Putamen (tissue), 1 donor: ENCODE data around the gene LIN52.

Experiments used
- DNase-seq: peaks from one replicate; pipeline ENCODE4 v3.0.0-alpha.2; 2016; ENCODE audit warnings: low spot score

The LIN52 gene

DNA sequence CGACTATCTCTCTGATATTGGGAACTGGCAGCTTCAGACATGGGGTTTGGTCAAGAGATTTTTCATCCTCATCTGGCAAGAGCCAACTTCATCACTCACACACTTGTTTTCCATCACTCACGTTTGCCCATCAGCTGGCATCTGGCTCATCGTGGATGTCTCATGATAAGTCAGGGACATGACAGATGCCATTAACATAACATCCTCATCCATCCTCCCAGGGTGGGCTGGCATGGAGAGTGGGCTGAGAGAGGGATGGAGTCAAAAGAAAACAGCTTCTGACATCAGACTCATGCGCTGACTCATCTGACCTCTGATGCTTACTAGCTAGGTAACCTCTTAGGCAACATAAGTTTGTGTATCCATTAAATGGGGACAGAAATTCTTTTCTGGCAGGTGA is 152.7 kb downstream of the LIN52 start:
- no peak for DNase-seq

DNA sequence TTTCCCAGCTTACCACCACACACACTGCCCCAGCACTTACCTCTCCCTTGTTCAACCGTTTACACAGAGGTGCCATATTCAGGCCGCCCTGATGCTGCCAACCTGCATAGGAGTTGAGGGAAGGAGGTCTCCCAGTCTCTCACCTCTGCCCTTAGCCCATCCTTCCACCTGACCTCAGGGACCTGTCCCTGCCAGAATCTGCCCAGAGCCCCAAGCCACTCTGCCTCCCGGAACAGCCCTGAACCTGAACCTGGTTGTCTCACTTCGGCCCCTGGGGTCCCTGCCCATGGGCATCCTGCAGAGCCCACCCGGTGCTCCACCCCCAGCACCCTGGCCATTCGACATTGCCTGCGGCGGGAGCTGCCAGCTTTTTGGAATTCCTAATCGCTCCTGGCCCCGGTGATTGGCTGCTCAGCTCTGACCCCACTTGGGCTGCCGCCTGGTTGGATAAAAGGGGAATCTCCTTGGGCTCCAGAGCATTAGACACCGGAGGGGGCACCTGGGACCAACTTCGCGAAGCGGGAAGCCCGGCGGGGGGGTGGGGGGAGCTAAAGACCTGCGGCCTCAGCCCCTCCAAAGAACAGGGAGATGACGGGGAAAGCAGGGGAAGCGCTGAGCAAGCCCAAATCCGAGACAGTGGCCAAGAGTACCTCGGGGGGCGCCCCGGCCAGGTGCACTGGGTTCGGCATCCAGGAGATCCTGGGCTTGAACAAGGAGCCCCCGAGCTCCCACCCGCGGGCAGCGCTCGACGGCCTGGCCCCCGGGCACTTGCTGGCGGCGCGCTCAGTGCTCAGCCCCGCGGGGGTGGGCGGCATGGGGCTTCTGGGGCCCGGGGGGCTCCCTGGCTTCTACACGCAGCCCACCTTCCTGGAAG is 154.5 kb downstream of the LIN52 start, which contains the start of gene VSX2:
Gene VSX2 (plus strand): TSS at position 476 of the 874 bp plus-strand sequence. CDS start 113 bp downstream, at position 589.
- no peak for DNase-seq

DNA sequence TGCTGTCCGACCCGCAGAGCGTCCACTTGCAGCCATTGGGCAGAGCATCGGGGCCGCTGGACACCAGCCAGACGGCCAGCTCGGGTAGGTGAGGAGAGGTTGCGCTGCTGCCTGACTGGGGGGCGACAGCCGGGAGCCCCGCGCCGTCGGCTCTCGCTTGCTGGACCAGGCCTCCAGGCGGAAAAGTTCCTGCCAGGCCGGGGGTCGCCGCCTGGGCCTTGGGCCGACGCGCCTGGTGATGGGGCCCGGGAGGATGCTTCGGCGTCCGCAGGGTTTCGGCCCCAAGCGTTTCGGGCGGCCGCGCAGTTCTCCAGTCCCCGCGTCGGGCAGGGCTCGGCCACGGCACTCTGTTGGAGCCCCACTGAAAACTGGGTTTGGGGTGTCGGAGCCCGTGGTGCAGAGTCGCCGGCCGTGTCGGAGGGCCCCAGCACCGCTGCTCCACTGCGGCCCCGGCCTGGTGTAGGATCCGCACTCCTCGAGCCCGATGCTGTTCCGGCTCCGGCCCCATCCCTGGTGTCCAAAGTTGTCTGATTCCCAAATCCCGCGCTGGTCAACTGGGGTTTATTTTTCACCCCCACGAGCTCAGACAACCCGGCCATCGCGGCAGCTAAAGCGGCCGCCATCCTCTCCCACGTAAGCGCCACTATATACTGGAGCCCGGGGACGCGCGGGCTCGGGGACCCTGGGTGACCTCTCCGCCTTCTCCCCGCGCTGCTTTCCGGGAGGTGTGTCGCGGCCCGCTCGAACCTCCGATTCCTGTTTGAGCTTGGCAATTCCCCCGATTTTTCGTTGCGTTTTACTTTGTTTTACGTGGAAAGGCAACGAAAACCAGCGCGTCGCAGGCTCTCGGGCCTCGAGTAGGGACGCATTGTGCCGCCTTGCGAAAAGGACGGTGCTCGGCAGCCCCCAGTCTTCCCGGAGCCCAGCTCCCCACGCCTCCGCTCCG is 155.4 kb downstream of the LIN52 start:
- DNase-seq: no peak

DNA sequence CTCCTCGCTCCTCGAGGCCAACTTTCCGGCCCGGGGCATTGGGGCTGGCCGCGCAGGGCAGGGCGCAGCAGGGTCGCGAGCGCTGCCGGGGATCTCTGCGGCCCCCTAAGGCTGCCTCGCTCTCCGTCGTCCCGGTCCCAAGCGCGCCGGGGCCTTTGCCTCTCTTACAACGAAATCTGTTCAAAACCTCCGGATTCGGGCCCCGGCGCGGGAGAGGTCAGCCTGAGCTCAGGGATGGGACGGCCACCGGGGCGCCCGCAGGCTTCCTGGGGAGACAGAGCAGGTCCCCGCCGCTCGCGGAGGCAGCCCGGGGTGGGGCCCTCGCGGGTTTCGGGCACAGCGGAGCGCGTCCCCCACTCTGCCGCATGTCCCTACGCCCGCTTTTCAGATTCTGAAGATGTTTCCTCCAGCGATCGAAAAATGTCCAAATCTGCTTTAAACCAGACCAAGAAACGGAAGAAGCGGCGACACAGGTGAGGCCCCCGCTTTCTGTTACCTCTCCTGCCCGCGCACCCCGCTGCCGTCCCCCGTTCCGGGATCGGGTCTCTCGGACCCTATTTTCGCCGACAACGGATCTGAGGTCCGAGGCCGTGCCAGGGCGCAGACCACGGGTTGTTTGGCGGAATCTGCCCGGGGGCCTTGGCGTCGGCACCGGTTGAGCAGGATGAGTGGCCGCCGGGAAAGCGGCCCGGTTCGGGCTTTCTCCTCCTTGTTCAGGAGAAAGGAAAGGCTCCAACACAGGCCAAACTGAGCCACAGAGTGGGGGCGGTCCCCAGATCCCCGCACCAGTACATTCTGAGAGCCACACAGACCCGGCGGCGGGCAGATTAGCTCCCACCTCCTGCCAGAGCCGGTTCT is 156.3 kb downstream of the LIN52 start:
- DNase-seq: no peak

DNA sequence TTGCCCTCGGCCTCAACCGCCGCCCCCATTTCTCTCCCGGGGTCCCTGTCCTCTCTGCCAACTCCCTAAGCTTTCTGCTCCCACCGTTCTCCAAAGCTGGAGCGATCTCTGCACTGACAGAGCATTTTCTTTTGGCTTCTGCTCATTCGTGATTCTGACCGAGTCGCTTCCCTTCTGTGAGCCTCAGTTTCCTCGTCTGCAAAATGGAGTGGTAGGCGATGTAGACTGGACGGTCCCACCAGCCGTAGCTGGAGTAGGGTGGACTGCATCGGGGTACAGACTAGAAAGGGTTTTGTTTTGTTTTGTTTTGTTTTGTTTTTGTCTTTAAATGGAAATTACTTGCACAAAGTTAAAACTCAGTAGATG is 156.9 kb downstream of the LIN52 start:
- DNase-seq: no peak

DNA sequence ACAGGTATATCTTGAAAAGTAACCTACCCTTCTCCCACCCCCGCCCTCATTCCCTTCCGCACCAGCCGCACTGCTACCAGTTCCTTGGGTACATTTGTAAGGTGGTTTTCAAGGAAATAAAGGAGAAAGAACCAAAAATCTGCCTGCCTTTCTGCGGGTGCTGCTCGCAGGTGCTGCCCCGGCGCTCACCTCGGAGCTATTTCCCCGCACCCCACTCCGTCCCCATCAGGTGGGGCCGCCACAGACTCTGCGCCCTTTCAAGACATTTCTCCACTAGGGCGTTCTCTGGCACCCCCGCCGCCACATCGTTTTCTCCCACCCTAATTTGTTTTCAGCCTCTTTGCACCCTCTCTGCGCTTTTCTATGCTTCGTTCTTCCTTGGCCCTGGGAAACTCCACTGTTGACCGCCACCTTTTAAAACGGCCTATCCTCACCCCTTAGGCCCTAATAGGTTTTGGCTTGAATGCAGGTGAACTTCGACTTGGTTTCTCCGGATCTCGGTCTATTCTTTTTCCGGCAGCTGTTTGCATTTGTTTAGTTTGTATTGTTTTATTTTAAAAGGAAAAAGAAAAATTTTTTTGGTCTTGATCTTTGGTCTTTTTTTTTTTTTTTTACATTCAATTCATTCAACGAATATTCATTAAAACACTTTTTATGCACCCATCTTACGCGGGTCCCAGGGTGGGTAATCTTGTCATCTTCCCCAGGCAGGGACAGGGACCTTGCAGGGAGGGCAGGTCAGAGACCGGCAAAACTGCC is 157.4 kb downstream of the LIN52 start:
- no peak for DNase-seq

DNA sequence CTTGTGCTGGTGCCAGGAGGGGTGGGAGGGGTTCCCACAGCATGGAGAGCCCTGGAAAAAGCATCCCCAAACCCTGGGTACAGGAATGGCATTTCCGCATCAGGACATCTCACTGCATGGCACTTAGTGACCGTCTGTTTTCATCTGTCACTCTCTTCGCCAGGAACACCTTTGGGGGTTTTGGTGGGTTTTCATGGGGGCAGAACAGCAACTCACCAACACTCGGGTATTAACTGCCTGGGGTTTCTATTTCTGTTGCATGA is 158.0 kb downstream of the LIN52 start:
- no peak for DNase-seq

DNA sequence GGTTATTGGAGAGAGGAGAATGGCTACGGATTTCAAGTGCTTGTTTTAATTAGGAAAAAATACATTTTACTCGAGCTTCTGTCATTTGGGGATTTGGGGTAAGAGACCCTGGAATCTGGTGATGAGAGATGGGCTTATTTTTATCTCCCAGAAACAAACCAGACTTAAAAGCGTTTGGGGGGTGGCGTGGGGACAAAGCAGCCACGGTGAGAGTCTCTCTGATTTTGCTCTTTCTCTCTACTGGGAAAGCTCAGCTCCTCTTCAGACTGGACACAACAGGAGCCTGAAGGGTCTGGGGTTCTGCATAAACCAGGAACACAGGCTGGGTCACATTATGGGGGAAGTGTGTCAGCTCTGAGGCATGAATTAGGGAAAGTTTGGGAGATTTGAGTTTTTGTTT is 158.3 kb downstream of the LIN52 start:
- no peak for DNase-seq

DNA sequence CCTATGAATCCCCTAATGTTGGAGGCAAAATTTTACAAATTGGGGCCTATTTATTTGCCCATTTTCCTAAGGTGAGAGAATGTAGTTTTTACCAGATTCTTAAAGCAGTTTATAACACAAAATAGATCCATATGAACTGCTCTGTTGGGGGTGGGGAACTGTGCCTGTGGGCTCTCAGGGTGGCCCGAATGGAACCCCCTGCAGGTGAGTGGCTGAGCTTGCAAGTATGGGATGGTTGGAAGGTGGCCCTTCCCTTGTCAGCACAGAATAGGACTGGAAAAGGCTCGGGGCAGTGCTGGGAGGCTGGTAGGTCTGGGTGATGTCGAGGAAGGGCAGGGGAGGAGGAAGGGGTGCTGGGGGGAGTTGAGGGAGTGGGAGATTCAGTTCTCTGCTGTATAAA is 159.4 kb downstream of the LIN52 start:
- no peak for DNase-seq

DNA sequence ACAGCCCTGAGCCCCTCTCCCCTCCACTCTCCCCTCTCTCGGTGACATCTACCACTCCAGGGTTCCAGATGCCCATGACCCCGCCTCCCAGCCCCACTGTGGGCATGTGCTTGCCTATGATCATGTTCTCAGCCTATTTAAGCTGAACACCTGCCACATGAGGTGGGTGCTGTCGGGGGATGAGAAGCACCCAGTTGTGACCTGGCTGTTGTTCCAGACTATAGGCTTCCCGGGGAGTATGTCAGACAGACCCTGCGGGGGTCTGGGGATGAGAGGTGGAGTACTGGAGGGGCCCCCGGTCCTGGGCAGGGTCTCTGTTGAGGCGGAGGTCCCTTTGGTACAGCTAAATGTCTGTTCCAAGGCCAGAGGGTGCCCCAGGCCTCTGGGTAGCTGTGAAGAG is 160.5 kb downstream of the LIN52 start:
- DNase-seq: no peak

DNA sequence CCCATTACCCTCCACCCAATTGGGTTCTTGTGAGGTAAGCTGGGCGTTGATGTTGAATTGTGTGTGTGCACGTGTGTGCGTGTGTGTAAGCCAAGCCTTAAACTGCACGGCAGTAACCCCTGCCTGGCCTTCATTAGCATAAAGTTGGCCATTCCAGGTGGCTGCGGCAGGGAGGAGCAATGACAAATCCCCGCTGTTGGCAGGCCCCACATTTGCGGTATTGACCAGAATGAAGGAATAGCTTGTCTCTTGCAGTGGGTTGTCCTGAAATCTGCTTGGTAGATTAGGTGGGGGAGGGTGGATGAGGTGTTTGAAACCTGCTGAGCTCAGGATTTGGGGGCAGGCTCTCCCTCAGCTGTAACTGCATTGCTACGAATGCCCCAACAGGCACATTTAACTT is 161.8 kb downstream of the LIN52 start:
- DNase-seq: no peak

DNA sequence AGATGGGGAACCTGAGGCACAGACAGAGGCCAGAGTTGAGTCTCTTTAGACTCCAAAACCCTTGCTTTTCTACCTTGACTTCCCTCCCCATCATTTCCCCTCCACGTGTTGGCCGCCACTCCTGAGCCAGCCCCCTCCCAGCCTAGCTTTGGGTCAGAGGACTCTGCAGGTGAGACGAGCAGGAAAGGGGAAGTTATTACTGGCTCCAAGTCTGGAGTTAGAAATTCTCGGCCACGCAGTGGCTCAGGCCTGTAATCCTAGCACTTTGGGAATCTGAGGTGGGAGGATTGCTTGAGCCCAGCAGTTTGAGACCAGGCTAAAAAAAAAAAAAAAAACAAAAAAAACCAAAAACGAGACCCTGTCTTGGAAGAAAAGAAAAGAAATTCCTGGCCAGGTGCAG is 163.3 kb downstream of the LIN52 start:
- DNase-seq: no peak

DNA sequence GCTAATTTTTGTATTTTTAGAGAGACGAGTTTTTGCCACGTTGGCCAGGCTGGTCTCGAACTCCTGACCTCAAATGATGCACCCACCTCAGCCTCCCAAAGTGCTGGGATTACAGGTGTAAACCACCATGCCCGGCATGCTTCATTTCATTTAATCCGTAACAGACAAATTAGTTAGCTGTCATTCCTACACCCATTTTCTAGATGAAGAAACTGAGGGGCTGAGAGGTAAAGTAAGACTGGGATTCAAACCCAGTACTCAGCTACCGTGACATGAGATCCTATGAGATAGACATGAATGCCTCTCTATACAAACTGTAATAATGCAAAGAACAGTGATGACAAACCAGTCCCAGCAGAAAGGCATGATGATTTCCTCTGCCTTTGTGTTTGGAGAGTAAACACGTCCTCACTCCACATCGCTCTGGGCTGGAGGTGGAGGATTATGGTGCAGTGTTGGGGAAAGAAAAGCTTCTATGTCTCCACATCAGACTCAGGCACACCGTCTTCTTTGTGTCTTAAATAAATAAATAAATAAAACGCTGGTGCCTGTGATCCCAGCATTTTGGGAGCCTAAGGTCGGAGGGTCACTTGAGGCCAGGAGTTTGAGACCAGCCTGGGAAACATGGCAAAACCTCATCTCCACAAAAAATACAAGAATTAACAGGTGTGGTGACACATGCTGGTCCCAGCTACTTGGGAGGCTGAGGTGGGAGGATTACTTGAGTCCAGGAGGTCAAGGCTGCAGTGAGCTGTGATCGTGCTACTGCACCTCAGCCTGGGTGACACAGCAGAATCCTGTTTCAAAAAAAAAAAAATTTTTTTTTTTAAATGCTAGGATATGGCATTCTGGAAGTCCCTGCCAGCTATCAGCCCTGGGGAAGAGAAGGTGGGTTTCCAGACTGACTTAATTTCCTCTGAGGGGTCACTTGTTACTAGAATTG is 164.9 kb downstream of the LIN52 start:
- no peak for DNase-seq
